ENCODE measurements around the gene OR5AK2. TPM values are rescaled to one million over a fixed set of nuclear protein-coding genes. Genes with fewer than 3 reads are reported as not detected.

OR5AK2 gene
- polyA plus RNA-seq, 4 donors, result not detected

Other genes starting within 250 kb of the OR5AK2 start
- not detected for gene OR9G4, start 240.2 kb upstream of the OR5AK2 start, polyA plus RNA-seq
- 1 to 10 TPM in 1 of 4 donors, under 1 TPM in 1, not detected in 2; 0.44 to 1.6 TPM for gene LRRC55, start 193.0 kb downstream of the OR5AK2 start, polyA plus RNA-seq
- gene APLNR, start 248.3 kb downstream of the OR5AK2 start, polyA plus RNA-seq, result 10 to 100 TPM in 1 of 4 donors, 1 to 10 TPM in 1, under 1 TPM in 1, not detected in 1; 0.27 to 25.4 (median 3.4) TPM

Measured in small intestine (tissue), 4 donors.